ENCODE results near the gene ABCC3. TPM values are rescaled to one million over a fixed set of nuclear protein-coding genes. Genes with fewer than 3 reads are reported as not detected.

Gene ABCC3
- total and polyA plus RNA-seq, 2 donors (not counting 1 experiment from before 2014, with no cell fraction given) = 11.5 to 34.8 TPM

GRCh38 chr17:50598487-50598886 is 36.2 kb upstream of the ABCC3 start:
- Histone ChIP-seq H3K9ac (ENCODE audit: insufficient read depth, low read length) (no peak overlapping the region), H3K27me3 (ENCODE audit: control insufficient read depth, insufficient read depth, low read length) (peaks cover 12% of the 10 kb centered on the region), H3K36me3 (ENCODE audit: control insufficient read depth, insufficient read depth, low read length) (no peaks in the 10 kb centered on the region), H3K27ac (ENCODE audit: insufficient read depth, low read length) (no peak overlapping the region), H3K9me3 (ENCODE audit: control insufficient read depth, insufficient read depth, low read depth, low read length) (no peaks in the 10 kb centered on the region), H2AFZ (ENCODE audit: low read length) (no peak overlapping the region), H3K79me2 (ENCODE audit: control insufficient read depth, insufficient read depth, low read length) (no peaks in the 10 kb centered on the region), H3K4me2 (ENCODE audit: extremely low read depth, insufficient read depth, low read length) (no peak overlapping the region), H4K20me1 (ENCODE audit: control insufficient read depth, extremely low read depth, insufficient read depth, low read length) (no peaks in the 10 kb centered on the region), H3K4me1 (ENCODE audit: control insufficient read depth, extremely low read depth, insufficient read depth, low read length) (no peaks in the 10 kb centered on the region), H3K4me3 (replicated peaks in 1 of 4; ENCODE audit: control extremely low read depth in 1 of 4, insufficient read depth in 1 of 4, low read depth in 3 of 4, low read length in 4 of 4) (no peak overlapping the region)
- TF ChIP-seq EZH2 (IDR thresholded peaks at IDR 0.05; ENCODE audit: low read length, missing control alignments) (no peak), CTCF (conservative IDR thresholded peaks at IDR 0.05 in 1 of 2, IDR thresholded peaks at IDR 0.05 in 1 of 2; ENCODE audit: low read depth in 1 of 2, low read length in 2 of 2) (no peak)
- no peak for DNase-seq (ENCODE audit: low read depth in 2 of 2)

- Histone ChIP-seq H3K4me1 (ENCODE audit: control insufficient read depth, extremely low read depth, insufficient read depth, low read length) (peaks cover 2% of the 10 kb centered on the region), H3K79me2 (ENCODE audit: control insufficient read depth, insufficient read depth, low read length) (no peaks in the 10 kb centered on the region)
- no peak for DNase-seq (ENCODE audit: low read depth in 2 of 2)
Observed at GRCh38 chr17:50599606-50600005, 35.1 kb upstream of the ABCC3 start.

GRCh38 chr17:50601823-50602375 is 32.8 kb upstream of the ABCC3 start:
- Histone ChIP-seq H3K27ac (ENCODE audit: insufficient read depth, low read length) (no peak overlapping the region), H3K79me2 (ENCODE audit: control insufficient read depth, insufficient read depth, low read length) (no peaks in the 10 kb centered on the region), H3K9ac (ENCODE audit: insufficient read depth, low read length) (no peak overlapping the region), H3K4me3 (replicated peaks in 1 of 4; ENCODE audit: control extremely low read depth in 1 of 4, insufficient read depth in 1 of 4, low read depth in 3 of 4, low read length in 4 of 4) (no peak overlapping the region), H3K9me3 (ENCODE audit: control insufficient read depth, insufficient read depth, low read depth, low read length) (no peaks in the 10 kb centered on the region), H3K36me3 (ENCODE audit: control insufficient read depth, insufficient read depth, low read length) (no peaks in the 10 kb centered on the region), H4K20me1 (ENCODE audit: control insufficient read depth, extremely low read depth, insufficient read depth, low read length) (no peaks in the 10 kb centered on the region), H2AFZ (ENCODE audit: low read length) (no peak overlapping the region), H3K27me3 (ENCODE audit: control insufficient read depth, insufficient read depth, low read length) (peaks cover 26% of the 10 kb centered on the region), H3K4me1 (ENCODE audit: control insufficient read depth, extremely low read depth, insufficient read depth, low read length) (peaks cover 2% of the 10 kb centered on the region), H3K4me2 (ENCODE audit: extremely low read depth, insufficient read depth, low read length) (no peak overlapping the region)
- DNase-seq (ENCODE audit: low read depth in 2 of 2) = no peak
- no peak for TF ChIP-seq CTCF (conservative IDR thresholded peaks at IDR 0.05 in 1 of 2, IDR thresholded peaks at IDR 0.05 in 1 of 2; ENCODE audit: low read depth in 1 of 2, low read length in 2 of 2)
- no peak for TF ChIP-seq EZH2 (IDR thresholded peaks at IDR 0.05; ENCODE audit: low read length, missing control alignments)

More at GRCh38 chr17:50599606-50600005, 35.1 kb upstream of the ABCC3 start:
- no peak overlapping the region for H3K4me2 ChIP-seq (ENCODE audit: extremely low read depth, insufficient read depth, low read length)
- H3K9ac ChIP-seq (ENCODE audit: insufficient read depth, low read length) = no peak overlapping the region
- no peak overlapping the region for H3K27ac ChIP-seq (ENCODE audit: insufficient read depth, low read length)
- no peaks in the 10 kb centered on the region for H3K36me3 ChIP-seq (ENCODE audit: control insufficient read depth, insufficient read depth, low read length)
- peaks cover 12% of the 10 kb centered on the region for H3K27me3 ChIP-seq (ENCODE audit: control insufficient read depth, insufficient read depth, low read length)
- no peaks in the 10 kb centered on the region for H3K9me3 ChIP-seq (ENCODE audit: control insufficient read depth, insufficient read depth, low read depth, low read length)
- H2AFZ ChIP-seq (ENCODE audit: low read length) = no peak overlapping the region
- TF ChIP-seq CTCF (conservative IDR thresholded peaks at IDR 0.05 in 1 of 2, IDR thresholded peaks at IDR 0.05 in 1 of 2; ENCODE audit: low read depth in 1 of 2, low read length in 2 of 2) (no peak), EZH2 (IDR thresholded peaks at IDR 0.05; ENCODE audit: low read length, missing control alignments) (no peak)
- H4K20me1 ChIP-seq (ENCODE audit: control insufficient read depth, extremely low read depth, insufficient read depth, low read length) = no peaks in the 10 kb centered on the region
- H3K4me3 ChIP-seq (replicated peaks in 1 of 4; ENCODE audit: control extremely low read depth in 1 of 4, insufficient read depth in 1 of 4, low read depth in 3 of 4, low read length in 4 of 4) = no peak overlapping the region
